Lower lobe of right lung (tissue), 2 donors: Measurements from ENCODE around the gene ZSCAN4. TPM values are rescaled to one million over a fixed set of nuclear protein-coding genes. Genes with fewer than 3 reads are reported as not detected.

Experiments
- ATAC-seq, 2 donors: fragments of 200-7000 bp; cut with Tn5 transposase; one replicate each; pipeline ENCODE4 v1.9.1; 2020 to 2022; ENCODE audit warnings: mild to moderate bottlenecking in 2 of 2, moderate library complexity in 2 of 2
- DNase-seq: peaks from one replicate; pipeline ENCODE4 v3.0.0-alpha.2; 2020
- H3K27ac ChIP-seq: fragments of 200-600 bp; one replicate; pipeline ENCODE4 v1.8.0; 2022
- H3K27me3 ChIP-seq: fragments of 200-600 bp; one replicate; pipeline ENCODE4 v1.8.0; 2022; ENCODE audit warnings: low read depth
- H3K36me3 ChIP-seq: fragments of 200-600 bp; one replicate; pipeline ENCODE4 v1.8.0; 2022; ENCODE audit warnings: mild to moderate bottlenecking
- H3K4me1 ChIP-seq: fragments of 200-600 bp; one replicate; pipeline ENCODE4 v1.8.0; 2022
- H3K4me3 ChIP-seq: fragments of 200-600 bp; one replicate; pipeline ENCODE4 v1.8.0; 2022; ENCODE audit warnings: mild to moderate bottlenecking
- H3K9me3 ChIP-seq: fragments of 200-600 bp; one replicate; pipeline ENCODE4 v1.8.0; 2022
- CTCF ChIP-seq: fragments of 200-600 bp; IDR thresholded peaks from one replicate; pipeline ENCODE4 v1.8.0; 2022; ENCODE audit warnings: antibody characterized with exemption, mild to moderate bottlenecking
- intact Hi-C: fragments of 100-400 bp; cut with DNase I; formaldehyde crosslinking; loops from one replicate; pipeline ENCODE4 v1.11.0; 2022
- total RNA-seq: library from RNA; stranded (reverse); fragmentation: NEBNext Ultra II Directional; extraction: Animal tissue kit (Norgen Biotek cat#: 25700); gene quantifications from one replicate; pipeline ENCODE4 v1.2.1, GENCODE V29; 2021
- donor health status: DM: no; HTN: yes; CAD: no; lungs with severe emphysema.

The ZSCAN4 gene
- total RNA-seq, 1 donor from 2014 or later = 0.24 TPM

GRCh38 chr19:57701625-57702024 lies 32.9 kb downstream of the ZSCAN4 start:
- TF ChIP-seq CTCF = no peak
- Histone ChIP-seq H3K4me1 (no peaks in the 10 kb centered on the region), H3K27ac (no peak overlapping the region), H3K36me3 (peaks cover 5% of the 10 kb centered on the region), H3K9me3 (peaks cover 89% of the 10 kb centered on the region), H3K27me3 (no peaks in the 10 kb centered on the region), H3K4me3 (no peak overlapping the region)
- intact Hi-C loops = no loop called here
- DNase-seq (no peak), ATAC-seq (no peak)

- H3K27me3 ChIP-seq = no peaks in the 10 kb centered on the region
- H3K4me1 ChIP-seq = no peaks in the 10 kb centered on the region
- intact Hi-C loops = no loop called here
- TF ChIP-seq CTCF = no peak
- peaks cover 5% of the 10 kb centered on the region for H3K36me3 ChIP-seq
- DNase-seq = no peak
- H3K4me3 ChIP-seq = no peak overlapping the region
- H3K27ac ChIP-seq = no peak overlapping the region
- H3K9me3 ChIP-seq = peaks cover 87% of the 10 kb centered on the region
- ATAC-seq = no peak
Observed at GRCh38 chr19:57706346-57706745, 37.6 kb downstream of the ZSCAN4 start.

GRCh38 chr19:57708641-57709361 lies 40.1 kb downstream of the ZSCAN4 start, which contains the start of gene ZNF154:
TSS of gene ZNF154 (minus strand) at chr19:57709204. CDS start at chr19:57708971, 233 bp downstream.
- Histone ChIP-seq H3K27me3 (no peaks in the 10 kb centered on the region), H3K9me3 (peaks cover 76% of the 10 kb centered on the region), H3K4me1 (no peaks in the 10 kb centered on the region), H3K27ac (peak within 1 kb of the TSS; percentile 74), H3K4me3 (peak within 1 kb of the TSS; percentile 56), H3K36me3 (no peaks in the 10 kb centered on the region)
- TF ChIP-seq CTCF = no peak
- DNase-seq (peak; percentile 48), ATAC-seq (peak; percentile 63 to 89)
- intact Hi-C loops = no loop called here

GRCh38 chr19:57709616-57710015 lies 40.9 kb downstream of the ZSCAN4 start:
- no peak for ATAC-seq
- Histone ChIP-seq H3K4me1 (no peaks in the 10 kb centered on the region), H3K9me3 (peaks cover 74% of the 10 kb centered on the region), H3K36me3 (no peaks in the 10 kb centered on the region), H3K27ac (no peak overlapping the region), H3K27me3 (no peaks in the 10 kb centered on the region), H3K4me3 (peak overlapping the region; percentile 56)
- intact Hi-C loops = no loop called here
- no peak for TF ChIP-seq CTCF
- DNase-seq = no peak

GRCh38 chr19:57712222-57712621 lies 43.5 kb downstream of the ZSCAN4 start:
- H3K27ac ChIP-seq = no peak overlapping the region
- intact Hi-C loops = no loop called here
- no peaks in the 10 kb centered on the region for H3K27me3 ChIP-seq
- no peak for DNase-seq
- ATAC-seq = no peak
- peaks cover 78% of the 10 kb centered on the region for H3K9me3 ChIP-seq
- no peaks in the 10 kb centered on the region for H3K4me1 ChIP-seq
- H3K36me3 ChIP-seq = no peaks in the 10 kb centered on the region
- no peak overlapping the region for H3K4me3 ChIP-seq
- no peak for TF ChIP-seq CTCF
